T-cell (primary cell): ENCODE results near the gene GNG7. TPM values are rescaled to one million over a fixed set of nuclear protein-coding genes. Genes with fewer than 3 reads are reported as not detected.
"Not testable (repeated sequence)": the region's sequence is repeated elsewhere in the genome, so short reads cannot be mapped to it uniquely, and the experiment has no call there.

Experiments used
- ATAC-seq, 4 experiments: fragments of 200-7000 bp in 3 of 4; fragments of 150-1000 bp in 1 of 4; cut with Tn5 transposase; replicated peaks in 1 of 4; 1 replicate in 3 of 4; 2 replicates in 1 of 4; pipeline ENCODE4 v1.10.0; 2021; ENCODE audit warnings: moderate library complexity in 3 of 4, mild to moderate bottlenecking in 2 of 4, moderate number of reproducible peaks in 1 of 4
- CTCF ChIA-PET, 2 donors: fragments of 300-600 bp; sonication (Branson Sonifier 250); formaldehyde crosslinking; loops; one replicate each; lab custom pipeline; 2022; ENCODE audit warnings: antibody characterized with exemption in 2 of 2; lab: Charles Lee
- POLR2A ChIA-PET, 2 donors: fragments of 300-600 bp; sonication (Branson Sonifier 250); formaldehyde crosslinking; loops; one replicate each; lab custom pipeline; 2022; ENCODE audit warnings: antibody characterized with exemption in 2 of 2; lab: Charles Lee
- DNase-seq, 35 experiments: peaks; one replicate each; pipeline versions ENCODE4 v3.0.0 to v3.0.0-alpha.2; 2013 to 2023
- H3K27ac ChIP-seq: one replicate; pipeline ENCODE4 v1.5.1; 2013; ENCODE audit warnings: low read length
- H3K27me3 ChIP-seq, 2 experiments: replicated peaks in 1 of 2; 1 replicate in 1 of 2; 2 replicates in 1 of 2; pipeline versions ENCODE4 v1.6.1 to v1.7.0; 2013; ENCODE audit warnings: low read length in 1 of 2, mixed read lengths in 1 of 2; ENCODE audit not compliant: control insufficient read depth in 2 of 2, insufficient read depth in 2 of 2; ENCODE audit errors: extremely low read depth in 1 of 2
- H3K36me3 ChIP-seq, 2 donors: 1 replicate in 1 of 2; 2 replicates in 1 of 2; pipeline versions ENCODE4 v1.6.1 to v1.7.0; 2013; ENCODE audit warnings: low read length in 1 of 2; ENCODE audit not compliant: control insufficient read depth in 2 of 2, insufficient read depth in 1 of 2; ENCODE audit errors: extremely low read depth in 1 of 2
- H3K4me1 ChIP-seq, 2 experiments: 1 replicate in 1 of 2; 2 replicates in 1 of 2; pipeline versions ENCODE4 v1.6.1 to v1.7.0; 2013; ENCODE audit warnings: low read length in 2 of 2, mixed read lengths in 1 of 2; ENCODE audit not compliant: insufficient read depth in 2 of 2, control insufficient read depth in 1 of 2; ENCODE audit errors: extremely low read depth in 1 of 2
- H3K4me3 ChIP-seq, 2 donors: 1 replicate in 1 of 2; 2 replicates in 1 of 2; pipeline versions ENCODE4 v1.5.1 to v1.7.0; 2013; ENCODE audit warnings: mild to moderate bottlenecking in 2 of 2, low read length in 1 of 2, moderate library complexity in 1 of 2; ENCODE audit not compliant: control insufficient read depth in 1 of 2; ENCODE audit errors: extremely low read depth in 1 of 2
- H3K9me3 ChIP-seq: 2 replicates; pipeline ENCODE4 v1.7.0; 2013
- H3K27ac Mint-ChIP-seq, 2 donors: one replicate each; pipeline ENCODE4 v1.8.0; 2020 to 2021; ENCODE audit warnings: mild to moderate bottlenecking in 2 of 2, mixed read lengths in 2 of 2
- H3K27me3 Mint-ChIP-seq, 2 donors: one replicate each; pipeline ENCODE4 v1.8.0; 2021 to 2022; ENCODE audit warnings: mixed read lengths in 2 of 2
- H3K36me3 Mint-ChIP-seq: one replicate; pipeline ENCODE4 v1.8.0; 2021; ENCODE audit warnings: mixed read lengths
- H3K4me1 Mint-ChIP-seq, 3 donors: one replicate each; pipeline ENCODE4 v1.8.0; 2020 to 2022; ENCODE audit warnings: mixed read lengths in 3 of 3, mild to moderate bottlenecking in 1 of 3
- H3K4me3 Mint-ChIP-seq, 3 donors: one replicate each; pipeline ENCODE4 v1.8.0; 2020 to 2022; ENCODE audit warnings: mild to moderate bottlenecking in 3 of 3, mixed read lengths in 3 of 3, moderate library complexity in 3 of 3
- H3K9me3 Mint-ChIP-seq, 3 donors: one replicate each; pipeline ENCODE4 v1.8.0; 2020 to 2022; ENCODE audit warnings: mixed read lengths in 3 of 3
- WGBS: methylation state at CpG from one replicate; pipeline ENCODE4 v1.1.5; 2013; ENCODE audit warnings: missing lambda C conversion rate; ENCODE audit not compliant: insufficient coverage; 5-methylcytosine and 5-hydroxymethylcytosine counted together
- total RNA-seq, 35 experiments: library from RNA in 6 of 35; stranded (reverse) in 6 of 35; fragments of 120-200 nt in 1 of 35; gene quantifications; one replicate each; pipeline versions ENCODE4 v1.2.1 to v1.2.4 and lab custom pipeline; 2013 to 2026

Gene GNG7
- total RNA-seq, 5 donors from 2014 or later (not counting 1 experiment from before 2014, with no cell fraction given), result 4.5 to 7.2 (median 5.7) TPM

- no peak overlapping the region for H3K27ac Mint-ChIP-seq
- DNase-seq (no peak), ATAC-seq (no peak)
- no peaks in the 10 kb centered on the region for H3K36me3 Mint-ChIP-seq
- Histone ChIP-seq H3K27me3 (no peaks in the 10 kb centered on the region), H3K27ac (no peak overlapping the region), H3K4me1 (peaks cover 6 to 10% of the 10 kb centered on the region in 2 experiments), H3K36me3 (peaks cover 0 to 3% of the 10 kb centered on the region in 2 donors), H3K4me3 (no peak overlapping the region), H3K9me3 (no peaks in the 10 kb centered on the region)
- POLR2A ChIA-PET, result no interaction called here
- H3K27me3 Mint-ChIP-seq, result no peaks in the 10 kb centered on the region
- no peak overlapping the region for H3K4me3 Mint-ChIP-seq
- WGBS, result 91% methylated on average over 6 of the region's 21 CpGs
- H3K4me1 Mint-ChIP-seq, result peaks cover 7 to 14% (median 13%) of the 10 kb centered on the region in 3 donors
- H3K9me3 Mint-ChIP-seq, result peaks cover 0 to 3% (median 0%) of the 10 kb centered on the region in 3 donors
- CTCF ChIA-PET, result no interaction called here
These were observed 132.7 kb downstream of the GNG7 start for GRCh38 chr19:2569596-2570465.

- Histone ChIP-seq H3K9me3 (no peaks in the 10 kb centered on the region), H3K27ac (no peak overlapping the region), H3K36me3 (peaks cover 0 to 3% of the 10 kb centered on the region in 2 donors), H3K4me1 (peaks cover 6 to 10% of the 10 kb centered on the region in 2 experiments), H3K27me3 (no peaks in the 10 kb centered on the region), H3K4me3 (no peak overlapping the region)
- DNase-seq, result no peak
- Mint-ChIP-seq H3K4me3 (peak overlapping the region in 1 of 3 donors; percentile 4), H3K36me3 (no peaks in the 10 kb centered on the region), H3K27me3 (no peaks in the 10 kb centered on the region), H3K27ac (peak overlapping the region in 1 of 2 donors; percentile 7), H3K9me3 (peaks cover 0 to 3% (median 0%) of the 10 kb centered on the region in 3 donors), H3K4me1 (peaks cover 9 to 20% (median 19%) of the 10 kb centered on the region in 3 donors)
- ChIA-PET CTCF (no interaction called here), POLR2A (no interaction called here)
- peak in 1 of 4 experiments; percentile 13 for ATAC-seq
- WGBS, result 65% methylated on average over 6 of the region's 6 CpGs
These were observed 134.5 kb downstream of the GNG7 start for GRCh38 chr19:2567996-2568395.

GRCh38 chr19:2567580-2567979 is 134.9 kb downstream of the GNG7 start:
- H3K27ac Mint-ChIP-seq, result peak overlapping the region in 1 of 2 donors; percentile 7
- peak overlapping the region in 1 of 3 donors; percentile 4 for H3K4me3 Mint-ChIP-seq
- H3K4me1 Mint-ChIP-seq, result peaks cover 10 to 24% (median 20%) of the 10 kb centered on the region in 3 donors
- peaks cover 0 to 3% (median 0%) of the 10 kb centered on the region in 3 donors for H3K9me3 Mint-ChIP-seq
- no peaks in the 10 kb centered on the region for H3K36me3 Mint-ChIP-seq
- Histone ChIP-seq H3K4me1 (peaks cover 9 to 10% of the 10 kb centered on the region in 2 experiments), H3K9me3 (no peaks in the 10 kb centered on the region), H3K36me3 (peaks cover 0 to 3% of the 10 kb centered on the region in 2 donors), H3K4me3 (peak overlapping the region in 1 of 2 donors; percentile 32), H3K27me3 (no peaks in the 10 kb centered on the region), H3K27ac (no peak overlapping the region)
- H3K27me3 Mint-ChIP-seq, result no peaks in the 10 kb centered on the region
- 67% methylated on average over 16 of the region's 17 CpGs for WGBS
- DNase-seq (no peak), ATAC-seq (no peak)
- POLR2A ChIA-PET, result no interaction called here
- CTCF ChIA-PET, result no interaction called here

GRCh38 chr19:2563546-2563945 is 138.9 kb downstream of the GNG7 start:
- H3K4me1 ChIP-seq, result peaks cover 16 to 28% of the 10 kb centered on the region in 2 experiments
- DNase-seq, H3K27me3 Mint-ChIP-seq, H3K27me3 ChIP-seq, H3K36me3 ChIP-seq, ATAC-seq, POLR2A ChIA-PET, H3K36me3 Mint-ChIP-seq, H3K9me3 Mint-ChIP-seq, H3K27ac ChIP-seq, H3K4me3 ChIP-seq, H3K9me3 ChIP-seq: not testable (repeated sequence)
- peak overlapping the region in 2 of 3 donors; percentile 41 to 93 for H3K4me3 Mint-ChIP-seq
- H3K4me1 Mint-ChIP-seq, result peaks cover 25 to 39% (median 38%) of the 10 kb centered on the region in 3 donors
- H3K27ac Mint-ChIP-seq, result peak overlapping the region in 1 of 2 donors; percentile 27
- 100% methylated on average over 3 of the region's 9 CpGs for WGBS
- CTCF ChIA-PET, result interaction anchor here in 1 of 2 donors (0.6 to 1.0 kb wide), 2 partner anchors 11 to 50 kb away, joined by 3 to 4 read pairs; no protein-coding TSS in a partner anchor

GRCh38 chr19:2561895-2562294 is 140.6 kb downstream of the GNG7 start:
- POLR2A ChIA-PET, result interaction anchor here (0.6 to 1.8 kb wide), 3 partner anchors 9 to 452 kb away, joined by 3 to 8 read pairs (median 4); partner anchors contain the start of gene GADD45B (in 1 of the 2)
- 2% methylated on average over 14 of the region's 14 CpGs for WGBS
- peak overlapping the region; percentile 89 to 93 (median 91) for H3K4me3 Mint-ChIP-seq

GRCh38 chr19:2561221-2561620 is 141.3 kb downstream of the GNG7 start:
- ChIA-PET POLR2A (interaction anchor here (0.7 to 1.8 kb wide), 2 partner anchors 86 to 452 kb away, joined by 3 to 8 read pairs; partner anchors contain the start of gene GADD45B (in 1 of the 2)), CTCF (interaction anchor here in 1 of 2 donors (0.5 to 1.5 kb wide), 4 partner anchors 8 to 323 kb away, joined by 3 to 7 read pairs (median 3); no protein-coding TSS in a partner anchor)
- no peak for DNase-seq
- no peaks in the 10 kb centered on the region for H3K36me3 Mint-ChIP-seq
- H3K9me3 Mint-ChIP-seq, result no peaks in the 10 kb centered on the region
- Histone ChIP-seq H3K36me3 (no peaks in the 10 kb centered on the region), H3K27me3 (no peaks in the 10 kb centered on the region), H3K27ac (no peak overlapping the region), H3K4me3 (no peak overlapping the region), H3K9me3 (no peaks in the 10 kb centered on the region), H3K4me1 (peaks cover 6 to 22% of the 10 kb centered on the region in 2 experiments)
- peak overlapping the region; percentile 64 to 97 for H3K27ac Mint-ChIP-seq
- WGBS, result 90% methylated on average over 3 of the region's 5 CpGs
- no peak for ATAC-seq
- peaks cover 18 to 30% (median 29%) of the 10 kb centered on the region in 3 donors for H3K4me1 Mint-ChIP-seq
- H3K4me3 Mint-ChIP-seq, result peak overlapping the region; percentile 89 to 93 (median 91)
- no peaks in the 10 kb centered on the region for H3K27me3 Mint-ChIP-seq

More at GRCh38 chr19:2561895-2562294, 140.6 kb downstream of the GNG7 start:
- Mint-ChIP-seq H3K27me3 (no peaks in the 10 kb centered on the region), H3K27ac (peak overlapping the region; percentile 97), H3K9me3 (no peaks in the 10 kb centered on the region), H3K36me3 (no peaks in the 10 kb centered on the region), H3K4me1 (peaks cover 18 to 29% (median 28%) of the 10 kb centered on the region in 3 donors)
- CTCF ChIA-PET, result interaction anchor here in 1 of 2 donors (0.5 to 1.5 kb wide), 4 partner anchors 9 to 324 kb away, joined by 3 to 7 read pairs (median 3); no protein-coding TSS in a partner anchor
- DNase-seq, result peak; percentile 48 to 83 (median 67)
- Histone ChIP-seq H3K27ac (peak overlapping the region; percentile 89), H3K9me3 (no peaks in the 10 kb centered on the region), H3K36me3 (no peaks in the 10 kb centered on the region), H3K27me3 (no peaks in the 10 kb centered on the region), H3K4me1 (peaks cover 6 to 22% of the 10 kb centered on the region in 2 experiments), H3K4me3 (peak overlapping the region; percentile 55 to 63)
- ATAC-seq, result peak; percentile 90 to 97 (median 96)
